ENCODE measurements around the gene CAMKV.

The CAMKV gene

DNA sequence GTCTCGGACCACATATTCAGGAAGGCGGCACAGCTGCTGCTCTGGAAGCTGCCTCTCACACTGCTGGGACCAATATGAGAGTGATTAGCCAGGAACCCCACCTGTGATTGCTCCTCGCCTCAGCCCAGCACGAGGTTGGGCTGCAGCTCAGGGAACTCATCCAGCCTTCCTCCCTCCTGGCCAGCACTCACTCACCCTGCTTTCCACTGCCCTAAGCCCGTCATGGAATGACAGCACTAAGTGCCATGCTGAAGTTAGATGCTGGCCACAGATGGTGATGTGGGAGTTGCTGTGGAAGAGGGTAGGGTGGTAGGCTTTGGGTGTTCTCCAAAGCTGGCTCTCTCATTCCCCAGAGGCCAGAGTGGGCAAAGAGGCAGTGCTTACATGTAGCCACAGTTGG, 26.6 kb upstream of the CAMKV start:
- DNase-seq, result no peak

DNA sequence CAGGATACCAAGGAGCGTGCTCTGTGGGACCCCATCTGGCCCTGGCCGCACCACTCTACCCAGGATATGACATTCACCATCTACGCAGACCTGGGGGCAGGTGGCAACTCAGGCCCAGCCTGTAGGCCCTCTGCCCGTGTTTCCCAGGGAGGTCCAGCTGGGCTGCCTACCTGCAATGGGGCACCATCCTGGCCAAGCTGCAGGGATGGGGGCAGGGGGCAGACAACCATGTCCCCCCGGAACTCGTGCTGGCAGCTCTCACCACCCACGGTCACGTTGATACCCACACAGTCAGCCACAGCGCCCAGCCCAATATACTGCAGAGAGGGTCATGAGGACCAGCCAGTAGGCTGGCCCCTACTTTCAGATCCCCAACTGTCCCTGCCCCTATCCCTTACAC, 26.1 kb upstream of the CAMKV start:
- no peak for DNase-seq

DNA sequence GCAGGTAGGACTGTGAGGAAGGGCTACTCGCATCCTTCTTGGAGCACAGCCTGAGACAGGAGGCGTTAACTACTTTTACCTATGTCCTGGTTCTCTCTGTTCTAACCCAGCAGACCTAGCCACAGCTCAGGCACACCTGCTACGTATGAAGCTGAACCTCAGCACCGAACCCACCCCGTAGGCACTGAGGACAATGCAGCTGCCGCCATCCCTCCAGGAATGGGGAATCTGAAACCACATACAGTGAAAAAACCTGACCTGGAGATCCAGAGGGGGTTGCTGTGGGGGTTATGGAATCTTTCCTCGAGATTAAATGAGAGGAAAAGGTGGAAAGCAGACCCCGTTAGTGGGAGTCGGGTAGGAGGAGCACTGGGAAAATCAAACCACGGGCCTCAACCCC, 19.6 kb upstream of the CAMKV start:
- DNase-seq, result no peak

DNA sequence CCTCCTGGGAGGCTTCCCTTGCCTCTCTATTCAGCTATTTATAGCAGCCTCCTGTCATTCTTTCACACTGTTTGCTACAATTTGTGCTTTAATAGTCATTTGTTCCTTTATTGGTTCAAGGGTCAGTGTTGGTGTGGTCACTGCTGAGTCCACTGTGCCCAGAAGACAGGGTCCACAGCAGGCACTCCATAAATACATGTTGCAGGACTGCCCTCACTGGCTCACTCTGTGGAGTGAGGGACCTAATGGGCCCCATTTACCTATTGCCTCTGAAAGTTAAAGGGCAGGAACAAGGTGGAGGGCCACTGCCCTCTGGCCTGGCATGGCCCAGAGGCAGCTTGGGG, 17.2 kb upstream of the CAMKV start:
- no peak for DNase-seq

DNA sequence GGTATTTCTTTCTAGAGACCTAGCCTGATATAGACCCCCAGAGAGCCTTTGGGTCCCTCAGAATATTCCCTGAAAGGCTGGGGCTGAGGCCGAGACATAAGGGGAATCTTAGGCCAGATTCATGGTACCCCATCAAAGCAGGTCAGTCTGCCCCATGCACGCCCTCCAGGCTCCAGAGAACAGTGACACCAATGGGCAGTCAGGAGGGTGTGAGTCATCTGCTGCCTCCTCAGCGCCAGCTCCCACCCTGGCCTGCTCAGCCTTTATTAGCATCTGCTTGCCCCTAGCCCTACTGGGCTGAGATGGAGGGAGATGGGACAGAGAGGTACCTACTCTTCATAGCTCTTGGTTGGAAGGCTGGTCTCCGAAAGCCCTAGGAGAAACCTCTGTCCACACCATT, 14.3 kb upstream of the CAMKV start:
- DNase-seq, result no peak

DNA sequence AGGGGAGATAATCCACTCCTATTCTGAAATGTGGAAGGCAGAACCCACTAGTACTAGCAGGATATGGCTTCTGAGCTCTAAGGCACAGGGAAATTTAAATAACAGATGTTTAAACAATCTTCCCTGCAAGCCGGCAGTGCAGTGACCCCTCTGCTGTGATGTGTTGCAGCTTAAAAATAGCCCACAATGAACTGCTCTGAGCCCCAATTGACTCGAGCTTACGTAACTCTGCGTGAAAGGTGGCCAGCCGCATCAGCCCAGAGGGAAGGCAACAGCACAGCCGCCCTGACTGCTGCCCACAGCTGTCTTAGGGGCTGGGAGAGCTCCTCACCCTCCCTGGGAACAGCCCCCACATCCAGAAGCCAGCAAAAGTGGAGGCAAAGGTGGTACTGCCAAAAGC, 12.5 kb upstream of the CAMKV start:
- no peak for DNase-seq

DNA sequence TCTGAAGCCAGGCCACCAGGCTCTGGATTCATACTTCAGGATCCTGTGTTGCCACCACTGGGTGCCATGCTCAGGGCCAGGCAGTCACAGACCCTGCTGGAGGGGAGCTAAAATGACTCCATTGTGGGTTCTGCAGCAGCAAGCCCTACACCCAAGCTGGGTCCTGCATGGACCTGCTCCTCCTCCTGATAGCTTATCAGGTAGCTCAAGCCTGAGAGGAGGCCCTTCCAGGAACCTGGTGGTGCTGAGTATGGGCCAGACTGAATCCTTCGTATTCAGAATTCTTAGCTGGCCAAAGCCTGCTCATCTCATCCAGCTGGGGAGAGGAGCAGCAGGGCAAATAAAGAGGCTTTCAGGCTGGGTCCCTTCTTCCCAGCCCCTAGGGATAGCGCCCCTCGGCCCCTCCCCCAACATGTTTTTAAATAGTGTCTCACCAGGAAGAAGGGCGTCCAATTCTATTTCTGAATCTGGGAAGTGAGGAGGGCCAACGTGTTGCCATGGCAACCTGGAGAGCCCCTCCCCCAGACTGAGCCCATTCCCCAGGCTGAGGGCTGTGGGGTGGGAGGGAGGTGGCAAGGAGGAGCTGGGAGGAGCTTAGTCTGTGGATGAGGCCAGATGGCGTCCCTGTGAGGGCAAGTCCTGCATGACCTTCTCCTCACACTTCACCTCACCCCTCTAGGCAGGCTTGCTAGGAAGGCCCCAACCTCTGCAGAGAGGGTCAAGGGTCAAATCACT, 11.0 kb upstream of the CAMKV start:
- no peak for DNase-seq

DNA sequence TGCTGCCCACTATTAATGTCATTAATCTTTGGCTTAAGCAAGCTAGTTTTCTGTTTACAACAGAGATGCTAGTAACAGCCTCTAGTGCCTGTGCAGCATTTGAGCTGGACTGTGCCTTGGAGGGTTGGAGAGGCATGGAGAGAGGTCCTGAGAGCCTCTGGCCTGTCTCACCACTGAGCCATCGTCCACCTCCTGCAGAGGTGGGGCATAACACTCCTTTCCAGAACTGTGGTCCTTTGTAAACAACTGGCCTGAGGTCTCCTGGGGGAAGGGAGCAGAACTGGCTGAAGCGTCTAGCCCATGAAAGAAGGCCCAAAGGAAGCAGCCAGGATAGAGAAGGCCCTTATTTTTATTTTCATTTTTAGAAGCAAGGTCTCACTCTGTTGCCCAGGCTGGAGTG, 10.0 kb upstream of the CAMKV start:
- DNase-seq, result no peak

DNA sequence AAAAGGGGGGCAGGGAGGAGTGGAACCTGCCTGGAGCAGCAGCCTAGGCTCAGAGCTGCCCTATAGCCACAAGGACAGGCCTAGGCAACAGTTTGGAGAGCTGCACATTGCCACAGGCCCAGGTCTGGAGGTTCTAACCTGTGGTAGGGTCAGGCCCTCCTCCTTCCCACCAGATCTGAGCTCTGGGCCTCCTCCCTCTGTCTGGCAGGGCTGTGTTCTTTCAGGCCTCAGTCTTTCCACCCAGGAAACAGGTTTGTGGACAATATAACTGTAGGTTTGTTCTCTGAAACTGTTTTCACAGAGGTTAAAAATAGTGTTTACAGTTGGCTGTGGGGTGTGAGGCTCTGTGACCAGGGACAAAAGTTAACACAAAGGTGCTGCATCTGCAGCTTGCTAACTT, 9.0 kb upstream of the CAMKV start:
- no peak for DNase-seq

DNA sequence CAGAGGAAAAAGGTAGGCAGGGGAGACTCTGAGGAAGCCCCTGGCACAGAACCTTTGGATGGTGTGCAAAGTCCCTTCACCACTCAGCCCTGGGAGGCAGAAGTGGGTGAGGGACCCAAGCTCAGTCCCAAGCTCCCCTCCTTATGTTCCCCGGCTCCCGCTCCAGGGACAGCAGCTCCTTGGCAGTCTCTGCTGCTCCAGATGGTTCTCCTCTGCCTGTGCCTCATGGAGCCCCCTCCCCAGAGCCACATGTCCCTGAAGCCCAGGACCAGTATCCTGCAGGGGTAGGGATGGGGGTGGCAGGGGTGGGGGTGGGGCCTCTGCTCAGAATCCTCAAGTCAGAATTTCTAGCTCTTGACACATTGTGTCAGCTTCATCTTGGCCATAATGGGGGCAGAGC, 8.0 kb upstream of the CAMKV start:
- no peak for DNase-seq

DNA sequence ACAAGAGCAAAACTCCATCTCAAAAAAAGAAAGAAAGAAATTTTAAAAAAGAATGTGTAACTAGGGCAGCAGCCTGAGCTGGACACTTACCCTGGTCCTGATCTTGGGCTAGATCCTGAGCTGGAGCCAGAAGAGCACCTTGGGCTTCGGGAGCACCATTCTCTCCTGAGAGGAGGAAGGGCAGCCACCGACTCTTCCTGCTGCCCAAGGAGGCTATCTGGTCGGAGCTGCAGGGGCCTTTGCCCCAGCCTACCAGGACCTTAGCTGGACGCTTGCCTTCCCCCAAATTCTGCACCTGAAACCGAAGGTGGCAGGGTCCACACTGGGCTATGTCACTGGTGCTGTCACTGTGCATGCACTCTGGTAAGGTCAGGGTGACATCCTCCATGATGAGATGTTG, 6.9 kb upstream of the CAMKV start:
- no peak for DNase-seq

DNA sequence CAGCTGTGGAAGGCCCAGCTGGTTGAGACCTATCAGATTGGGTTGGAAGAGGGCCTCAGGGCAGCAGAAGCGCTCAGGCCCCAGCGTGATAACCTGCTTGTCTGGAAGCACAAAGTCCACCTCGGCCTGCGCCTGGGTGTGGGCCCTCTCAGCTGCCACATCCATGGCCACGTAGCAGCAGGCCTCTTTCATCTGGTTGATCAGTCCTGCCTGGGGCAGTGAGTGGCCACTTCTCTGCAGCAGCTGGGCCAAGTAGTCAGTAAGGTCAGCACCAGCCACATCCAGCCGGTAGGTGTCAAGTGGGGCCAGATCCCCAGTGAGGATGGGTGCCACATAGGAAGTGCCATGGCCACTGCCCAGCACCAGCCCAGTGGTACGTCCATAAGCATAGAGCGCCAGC, 3.9 kb upstream of the CAMKV start:
- DNase-seq, result no peak

DNA sequence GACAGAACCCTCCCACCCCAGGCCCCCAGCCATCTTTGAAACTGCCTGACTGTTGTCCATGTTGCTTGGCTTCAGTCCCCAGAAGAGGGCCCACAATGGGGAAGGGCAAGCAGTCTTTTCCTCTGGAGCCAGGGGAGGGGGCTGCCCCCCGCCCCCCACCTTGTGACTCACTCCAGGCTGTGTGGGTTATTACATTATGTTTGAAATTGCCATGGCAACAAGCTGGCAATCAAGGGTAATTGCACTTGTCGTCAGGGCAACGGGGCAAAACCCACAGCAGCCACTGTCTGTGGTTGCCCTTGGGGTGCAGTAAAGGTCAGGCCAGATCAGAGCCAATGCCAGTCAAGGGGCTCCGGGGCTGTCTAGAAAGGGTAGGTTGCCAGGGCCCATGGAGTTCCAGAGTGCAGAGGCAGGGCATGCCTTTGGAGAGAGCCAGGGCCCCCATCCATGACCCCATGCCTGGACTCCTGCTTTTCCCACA, 3.1 kb upstream of the CAMKV start:
- DNase-seq, result no peak

DNA sequence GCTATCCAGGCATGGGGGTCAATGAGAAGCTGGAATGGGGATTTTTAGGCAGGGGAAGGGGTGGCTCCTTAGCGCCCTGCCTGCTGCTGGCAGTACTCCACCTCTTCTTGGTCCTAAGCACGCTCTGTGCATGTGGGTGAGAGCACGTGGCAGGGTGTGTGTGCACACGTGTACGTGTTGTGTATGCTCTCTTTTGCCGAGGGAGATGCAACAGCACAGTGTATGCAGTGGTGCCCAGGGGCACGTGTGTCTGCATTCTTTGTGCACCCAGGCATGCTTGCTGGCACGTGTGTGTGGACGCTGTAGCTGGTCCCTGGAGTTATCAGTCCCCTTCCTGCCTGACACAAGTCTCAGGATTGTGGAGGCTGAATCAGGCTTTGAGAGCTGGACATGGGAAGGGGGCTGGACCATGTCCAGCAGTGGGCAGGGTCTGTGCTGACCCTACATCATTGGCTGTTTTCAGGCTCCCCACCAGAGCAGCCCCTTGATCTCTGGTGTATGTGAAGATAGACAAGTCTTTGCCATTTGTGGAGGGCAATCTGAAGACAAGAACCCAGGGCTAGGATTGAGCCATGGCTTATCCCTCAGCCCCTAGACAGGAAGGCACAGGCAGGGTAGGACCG, 1.9 kb upstream of the CAMKV start:
- no peak for DNase-seq

DNA sequence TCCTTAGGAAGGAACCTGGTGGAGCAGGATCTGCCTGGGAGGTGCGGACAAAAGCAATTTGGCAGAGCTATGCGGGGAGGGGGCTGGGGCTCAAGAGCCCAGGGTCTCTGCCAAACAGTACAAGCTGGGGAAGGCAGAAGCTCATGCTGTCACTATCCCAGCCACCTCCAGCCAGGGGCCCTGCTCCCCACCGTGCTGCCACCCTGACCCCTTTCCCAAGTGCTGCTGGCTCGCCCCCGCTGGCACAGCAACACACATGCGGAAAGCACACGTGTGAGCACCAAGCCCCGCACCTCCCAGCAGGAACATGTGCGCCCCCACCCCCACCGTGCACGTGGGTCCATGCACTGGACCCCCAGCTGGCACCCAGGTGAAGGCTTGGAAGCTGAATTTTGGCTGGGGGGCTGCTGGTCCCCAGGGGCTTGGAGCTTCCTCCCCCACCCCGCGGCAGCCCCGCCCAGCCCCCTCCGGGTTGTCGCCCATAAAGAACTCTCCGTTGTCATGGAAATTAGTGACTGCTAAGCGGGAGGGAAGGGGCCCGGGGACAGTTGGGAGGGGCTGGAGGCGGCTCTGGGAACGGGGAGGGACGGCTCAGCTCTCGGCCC, 742 bp downstream of the CAMKV start:
- DNase-seq, result no peak

DNA sequence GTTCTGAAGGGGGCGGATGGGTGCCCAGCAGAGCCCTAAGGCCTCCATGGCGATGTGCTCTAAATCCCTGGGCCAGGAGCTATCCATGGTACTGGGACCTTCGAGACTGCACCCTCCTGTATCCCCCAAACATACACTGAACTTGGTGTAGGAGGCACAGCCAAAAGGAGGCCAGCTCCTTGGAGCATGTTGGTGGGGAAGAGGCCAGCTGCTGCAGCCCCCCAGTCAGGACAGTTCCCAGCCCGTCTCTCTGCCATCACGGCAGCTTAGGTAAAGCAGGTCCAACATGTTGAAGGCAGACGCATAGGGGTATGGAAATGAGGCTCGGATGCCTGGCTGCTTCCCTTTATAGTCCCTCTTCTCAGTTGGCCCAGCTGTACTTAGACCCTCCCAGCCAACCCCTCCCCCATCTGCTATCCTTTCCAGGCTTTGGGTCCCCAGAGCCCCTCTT, 1.8 kb downstream of the CAMKV start:
- DNase-seq, result no peak

DNA sequence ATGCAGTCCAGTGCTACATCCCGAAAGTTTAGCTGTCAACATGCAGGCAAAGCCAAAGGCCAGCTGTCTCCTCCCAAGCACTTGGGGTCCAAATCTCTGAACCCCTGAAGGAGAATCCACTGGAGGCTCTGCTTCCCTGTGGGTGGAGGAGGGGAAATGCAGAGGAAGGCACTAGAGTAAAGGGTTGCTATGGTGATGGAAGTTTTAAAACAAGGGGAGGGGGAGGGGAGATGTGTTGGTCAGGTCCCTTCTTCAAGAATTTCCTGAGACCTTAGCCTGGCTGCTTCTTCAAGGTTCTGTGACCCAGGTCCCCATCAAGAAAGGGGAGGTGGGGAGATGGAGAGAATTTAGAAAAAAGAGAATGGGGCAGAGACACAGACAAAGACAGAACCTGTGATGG, 2.3 kb downstream of the CAMKV start:
- no peak for DNase-seq

DNA sequence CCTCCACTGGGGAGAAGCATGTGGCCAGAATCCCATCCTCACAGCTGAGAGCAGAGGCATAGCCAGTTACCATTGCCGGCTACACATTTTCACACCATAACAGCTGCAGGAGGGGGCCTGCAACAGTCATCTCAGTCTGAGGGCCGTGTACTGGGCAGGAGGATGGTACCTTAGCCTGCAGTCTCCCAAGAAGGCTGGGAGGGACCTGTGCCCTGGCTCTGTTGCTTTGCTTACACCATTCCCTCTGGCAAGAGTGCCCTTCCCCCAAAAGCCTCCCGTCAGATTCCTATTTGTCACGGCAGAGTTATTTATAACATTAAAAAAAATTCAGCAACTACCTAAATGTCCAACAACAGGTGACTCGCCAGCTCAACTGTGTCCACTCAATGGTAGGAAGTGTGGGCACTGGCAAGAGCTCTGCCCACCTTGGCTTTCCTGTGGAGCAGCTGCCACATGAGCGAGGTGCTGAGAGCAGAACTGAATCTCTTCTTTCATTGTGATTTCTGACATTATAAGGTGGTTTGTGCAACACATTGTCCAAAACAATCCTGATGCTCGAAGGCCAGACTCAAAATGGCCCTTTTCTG, 4.4 kb downstream of the CAMKV start:
- no peak for DNase-seq

DNA sequence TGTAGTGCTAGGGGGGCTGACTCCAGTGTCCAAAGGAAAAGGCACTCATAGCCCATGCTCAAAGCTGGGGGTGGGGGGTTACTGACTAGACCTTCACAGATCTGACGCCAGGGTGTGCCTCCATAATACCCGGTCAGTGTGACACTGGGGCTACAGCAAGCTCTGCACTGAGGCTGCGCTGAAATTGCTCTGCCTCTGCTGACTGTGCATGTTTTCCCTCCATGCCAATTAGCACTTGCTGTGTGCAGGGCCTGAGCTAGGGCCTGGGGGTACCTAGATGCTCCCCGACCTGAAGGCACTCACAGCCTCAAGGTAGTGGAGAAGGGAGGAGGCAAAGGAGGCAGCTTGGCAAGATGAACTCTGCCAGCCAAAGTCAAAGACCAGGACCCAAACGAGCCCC, 5.2 kb downstream of the CAMKV start:
- no peak for DNase-seq

DNA sequence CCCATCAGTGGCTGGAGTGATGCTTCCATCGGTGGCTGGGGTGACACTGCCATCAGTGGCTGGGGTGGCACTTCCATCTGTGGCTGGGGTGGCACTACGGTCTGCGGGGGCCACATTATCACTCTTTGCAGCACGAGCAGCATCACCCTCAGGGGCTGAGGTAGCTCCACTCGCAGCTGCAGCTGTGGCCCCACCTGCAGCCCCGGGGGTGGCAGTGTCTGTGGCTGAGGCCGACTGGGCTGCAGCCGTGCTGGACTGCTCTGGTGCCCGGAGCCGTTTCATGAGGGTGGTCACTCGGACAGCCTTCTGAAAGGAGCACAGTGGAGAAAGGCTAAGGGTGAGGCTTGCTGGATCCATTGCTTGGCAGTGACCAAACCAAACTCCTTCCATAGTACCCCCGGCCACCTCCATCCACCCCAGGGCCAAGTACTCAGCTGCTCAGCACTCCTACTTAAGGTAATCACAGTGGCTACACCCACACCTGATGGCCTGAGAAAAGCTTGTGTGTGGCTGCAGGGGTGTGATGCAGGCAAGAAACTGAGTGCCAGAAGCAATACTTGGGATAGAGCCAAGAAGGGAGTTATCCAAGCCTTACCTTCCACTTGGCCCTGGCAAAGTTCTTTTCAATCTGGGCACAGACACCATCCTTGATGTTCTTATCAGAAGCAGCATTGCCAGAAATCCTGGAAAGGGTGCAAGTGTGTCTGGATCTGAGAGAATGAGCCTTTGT, 10.0 kb downstream of the CAMKV start:
- no peak for DNase-seq

DNA sequence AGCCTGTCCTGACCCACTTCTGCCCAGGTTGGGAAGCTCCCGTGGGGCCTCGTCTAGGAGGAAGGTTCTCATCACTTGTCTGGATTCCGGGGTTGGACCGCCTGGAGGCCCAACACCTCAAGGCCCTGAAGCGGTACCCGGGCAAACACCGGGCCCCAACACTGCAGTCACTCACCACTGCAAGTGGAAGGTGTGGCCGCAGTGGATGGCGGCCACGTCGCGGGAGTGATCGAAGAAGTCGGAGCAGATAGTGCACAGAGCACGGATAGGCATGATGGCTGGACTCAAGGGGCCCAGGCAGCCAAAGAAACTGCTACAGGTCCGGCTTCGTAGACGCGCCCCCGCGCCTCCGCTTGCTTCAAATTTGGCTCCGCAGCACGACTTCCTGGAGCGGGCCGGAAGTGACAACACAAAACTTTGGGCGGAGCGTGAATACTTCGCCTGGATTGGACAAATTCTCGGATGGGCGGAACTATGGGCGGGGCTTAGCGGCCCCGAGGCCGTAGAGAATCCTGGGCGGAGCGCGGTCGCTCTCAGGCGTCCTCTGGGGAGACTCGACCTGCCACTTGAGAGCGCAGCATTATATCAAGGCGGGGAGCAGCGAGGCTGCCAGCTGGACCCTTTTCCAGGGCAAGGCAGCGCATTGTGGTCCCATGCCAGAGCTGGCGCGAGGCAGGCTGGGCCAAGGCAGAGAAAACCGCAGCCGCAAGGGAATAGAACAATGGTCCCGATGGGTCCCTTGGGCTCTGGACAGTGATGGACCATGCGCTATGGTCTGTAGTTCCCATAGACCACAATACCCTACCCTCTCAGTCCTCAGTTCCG, 13.3 kb downstream of the CAMKV start, which contains the start of gene TRAIP:
Gene TRAIP, minus strand, starts transcription at position 384 of the 825 bp plus-strand sequence. Its CDS starts 111 bp downstream, at position 273.
- DNase-seq, result peak; percentile 79

DNA sequence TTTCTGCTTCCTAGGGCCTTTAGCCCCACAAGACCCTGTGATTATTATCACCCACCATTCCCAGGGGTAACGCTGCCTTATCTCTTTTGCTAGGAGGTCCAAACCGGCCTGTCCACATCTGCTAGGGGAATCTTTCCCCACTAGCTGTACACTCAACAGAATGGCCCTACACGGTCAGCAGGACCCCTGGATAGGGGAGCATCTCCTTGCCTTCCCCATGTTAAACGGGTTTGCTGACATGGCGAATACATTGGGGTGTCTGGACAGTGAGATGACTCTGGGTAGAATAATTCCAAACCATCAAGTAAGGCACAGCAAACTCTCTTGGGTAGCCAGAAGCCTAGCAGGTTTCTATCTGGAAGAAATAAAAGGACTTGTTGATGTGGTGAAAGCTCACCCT, 14.0 kb downstream of the CAMKV start:
- no peak for DNase-seq

All from SHP77 treated with DMSO at 0.1 percent for 48 hours (cell line).